PC-3 (cell line): Measurements from ENCODE around the gene NUCB1.

Experiments
- CTCF ChIP-seq: fragments of 300-600 bp; sonication (generic); conservative IDR thresholded peaks from 2 replicates; pipeline ENCODE4 v1.5.1; 2017; ENCODE audit warnings: antibody characterized with exemption, low read depth, mild to moderate bottlenecking, low read length
- EZH2 ChIP-seq: fragments of 300-600 bp; sonication (generic); IDR thresholded peaks from one replicate; pipeline ENCODE4 v1.6.1; 2017; ENCODE audit warnings: antibody characterized with exemption, mild to moderate bottlenecking, low read length; ENCODE audit not compliant: unreplicated experiment
- EZH2phosphoT487 ChIP-seq: fragments of 300-600 bp; sonication (generic); IDR thresholded peaks from 2 replicates; pipeline ENCODE4 v1.6.1; 2018; ENCODE audit warnings: mild to moderate bottlenecking, antibody characterized with exemption, low read length, borderline replicate concordance

- TF ChIP-seq EZH2, result no peak
- TF ChIP-seq CTCF, result no peak
- TF ChIP-seq EZH2phosphoT487, result no peak
Measured at GRCh38 chr19:48933382-48933932, 33.3 kb downstream of the NUCB1 start, which contains the start of gene DHDH.
